Measurements from ENCODE around the gene ELFN1.

ELFN1 gene

GRCh38 chr7:1677206-1678080 lies 7.4 kb downstream of the ELFN1 start:
- no peak for DNase-seq

GRCh38 chr7:1678081-1678543 lies 8.0 kb downstream of the ELFN1 start:
- no peak for DNase-seq

- DNase-seq, result no peak
Observed at GRCh38 chr7:1678571-1679325, 8.7 kb downstream of the ELFN1 start.

GRCh38 chr7:1679326-1679965 lies 9.4 kb downstream of the ELFN1 start:
- no peak for DNase-seq

- no peak for DNase-seq
Observed at GRCh38 chr7:1679966-1680730, 10.1 kb downstream of the ELFN1 start.

GRCh38 chr7:1681581-1681980 lies 11.5 kb downstream of the ELFN1 start:
- no peak for DNase-seq

GRCh38 chr7:1685000-1685624 lies 15.0 kb downstream of the ELFN1 start:
- DNase-seq, result no peak

- no peak for DNase-seq
Observed at GRCh38 chr7:1688542-1688941, 18.5 kb downstream of the ELFN1 start.

GRCh38 chr7:1689311-1689710 lies 19.2 kb downstream of the ELFN1 start:
- no peak for DNase-seq

- DNase-seq, result no peak
Observed at GRCh38 chr7:1690359-1690958, 20.4 kb downstream of the ELFN1 start.

- DNase-seq, result no peak
Observed at GRCh38 chr7:1691096-1691495, 21.0 kb downstream of the ELFN1 start.

- no peak for DNase-seq
Observed at GRCh38 chr7:1691601-1692514, 21.8 kb downstream of the ELFN1 start.

GRCh38 chr7:1692515-1693418 lies 22.7 kb downstream of the ELFN1 start:
- DNase-seq, result no peak

- no peak for DNase-seq
Observed at GRCh38 chr7:1693419-1693990, 23.4 kb downstream of the ELFN1 start.

- DNase-seq, result no peak
Observed at GRCh38 chr7:1693991-1694524, 24.0 kb downstream of the ELFN1 start.

- DNase-seq, result no peak
Observed at GRCh38 chr7:1694611-1695511, 24.8 kb downstream of the ELFN1 start.

- no peak for DNase-seq
Observed at GRCh38 chr7:1695800-1696454, 25.9 kb downstream of the ELFN1 start.

Data from hematopoietic multipotent progenitor cell treated with erythropoietin and hydrocortisone succinate and interleukin-3 and kit ligand, for 4 days (in vitro differentiated cells).